SK-N-SH treated with all-trans-retinoic acid at 6 μM for 48 hours (cell line): Measurements from ENCODE around the gene TAS2R8.

Source experiments
- ATAC-seq: fragments of 200-7000 bp; cut with Tn5 transposase; 3 replicates; pipeline ENCODE4 v1.9.1; 2020; ENCODE audit warnings: mild to moderate bottlenecking, moderate library complexity
- BACH2 ChIP-seq: fragments of 250-450 bp; sonication (Bioruptor Pico); IDR thresholded peaks from 2 replicates; pipeline ENCODE4 v1.9.0; 2021; ENCODE audit warnings: mild to moderate bottlenecking, borderline replicate concordance
- CSDC2 ChIP-seq: fragments of 250-450 bp; sonication (Bioruptor Pico); IDR thresholded peaks from 2 replicates; pipeline ENCODE4 v1.5.0; 2020; ENCODE audit warnings: mild to moderate bottlenecking, moderate library complexity
- CSRNP3 ChIP-seq: fragments of 250-450 bp; sonication (Bioruptor Pico); IDR thresholded peaks from 2 replicates; pipeline ENCODE4 v1.5.1; 2021; ENCODE audit warnings: mild to moderate bottlenecking, moderate library complexity
- ESRRG ChIP-seq: fragments of 250-450 bp; sonication (Bioruptor Pico); IDR thresholded peaks from 2 replicates; pipeline ENCODE4 v1.6.1; 2021; ENCODE audit warnings: mild to moderate bottlenecking
- GLIS3 ChIP-seq: fragments of 250-450 bp; sonication (Bioruptor Pico); IDR thresholded peaks from 2 replicates; pipeline ENCODE4 v1.5.0; 2020; ENCODE audit warnings: mild to moderate bottlenecking, moderate library complexity
- ISL1 ChIP-seq: fragments of 250-450 bp; sonication (Bioruptor Pico); IDR thresholded peaks from 2 replicates; pipeline ENCODE4 v2.1.2; 2022; ENCODE audit warnings: mild to moderate bottlenecking, moderate library complexity
- OSR1 ChIP-seq: fragments of 250-450 bp; sonication (Bioruptor Pico); IDR thresholded peaks from 2 replicates; pipeline ENCODE4 v1.8.0; 2022; ENCODE audit warnings: moderate library complexity, mild to moderate bottlenecking, inconsistent platforms
- PATZ1 ChIP-seq: fragments of 250-450 bp; sonication (Bioruptor Pico); IDR thresholded peaks from 2 replicates; pipeline ENCODE4 v1.8.0; 2020; ENCODE audit warnings: mild to moderate bottlenecking, moderate library complexity, borderline replicate concordance
- POU6F1 ChIP-seq: fragments of 250-450 bp; sonication (Bioruptor Pico); IDR thresholded peaks from 2 replicates; pipeline ENCODE4 v1.8.0; 2021; ENCODE audit warnings: low read depth, mild to moderate bottlenecking, moderate library complexity, borderline replicate concordance
- PPARA ChIP-seq: fragments of 250-450 bp; sonication (Bioruptor Pico); IDR thresholded peaks from 2 replicates; pipeline ENCODE4 v1.5.0; 2020; ENCODE audit warnings: mild to moderate bottlenecking, borderline replicate concordance
- RARB ChIP-seq: fragments of 250-450 bp; sonication (Bioruptor Pico); IDR thresholded peaks from 2 replicates; pipeline ENCODE4 v1.8.0; 2021; ENCODE audit warnings: mild to moderate bottlenecking, moderate library complexity
- SNAI2 ChIP-seq: fragments of 250-450 bp; sonication (Bioruptor Pico); IDR thresholded peaks from 2 replicates; pipeline ENCODE4 v1.5.0; 2020; ENCODE audit warnings: mild to moderate bottlenecking, moderate library complexity
- TCF4 ChIP-seq: fragments of 250-450 bp; sonication (Bioruptor Pico); IDR thresholded peaks from 2 replicates; pipeline ENCODE4 v1.8.0; 2021; ENCODE audit warnings: mild to moderate bottlenecking, moderate library complexity, borderline replicate concordance
- TOX ChIP-seq: fragments of 250-450 bp; sonication (Bioruptor Pico); IDR thresholded peaks from 2 replicates; pipeline ENCODE4 v1.8.0; 2021; ENCODE audit warnings: mild to moderate bottlenecking, moderate library complexity, borderline replicate concordance
- TSHZ2 ChIP-seq: fragments of 250-450 bp; sonication (Bioruptor Pico); IDR thresholded peaks from 2 replicates; pipeline ENCODE4 v1.5.0; 2020; ENCODE audit warnings: mild to moderate bottlenecking, moderate library complexity
- ZFP30 ChIP-seq: fragments of 450-650 bp; formaldehyde crosslinking; IDR thresholded peaks from 2 replicates; pipeline ENCODE4 v1.5.0; 2022; ENCODE audit warnings: mild to moderate bottlenecking, moderate library complexity
- ZNF8 ChIP-seq: fragments of 450-650 bp; formaldehyde crosslinking; IDR thresholded peaks from 2 replicates; pipeline ENCODE4 v1.5.0; 2020; ENCODE audit warnings: mild to moderate bottlenecking, moderate library complexity

Gene TAS2R8

GRCh38 chr12:10807186-10807585, at the start of gene TAS2R8:
TSS of gene TAS2R8 (minus strand) at chr12:10807286. CDS start at chr12:10806980, 306 bp downstream.
- TF ChIP-seq OSR1 (CRISPR knock-in tag) = no peak
- TF ChIP-seq TSHZ2 (CRISPR knock-in tag) = no peak
- no peak for TF ChIP-seq CSRNP3
- TF ChIP-seq SNAI2 (CRISPR knock-in tag) = no peak
- no peak for TF ChIP-seq GLIS3 (CRISPR knock-in tag)
- TF ChIP-seq CSDC2 (CRISPR knock-in tag) = no peak
- TF ChIP-seq ZNF8 = no peak
- no peak for ATAC-seq

GRCh38 chr12:10855807-10856206, 48.7 kb upstream of the TAS2R8 start:
- TF ChIP-seq TOX (CRISPR knock-in tag) = no peak
- TF ChIP-seq ESRRG (CRISPR knock-in tag) = no peak
- TF ChIP-seq POU6F1 (CRISPR knock-in tag) = no peak
- TF ChIP-seq ZNF8 = no peak
- TF ChIP-seq ZFP30 (CRISPR knock-in tag) = no peak
- no peak for TF ChIP-seq TCF4
- TF ChIP-seq OSR1 (CRISPR knock-in tag) = no peak
- TF ChIP-seq BACH2 (CRISPR knock-in tag) = no peak
- no peak for TF ChIP-seq CSDC2 (CRISPR knock-in tag)
- no peak for TF ChIP-seq CSRNP3
- no peak for TF ChIP-seq RARB (CRISPR knock-in tag)

GRCh38 chr12:10853776-10854175, 46.7 kb upstream of the TAS2R8 start:
- TF ChIP-seq PPARA (CRISPR knock-in tag) = no peak
- no peak for TF ChIP-seq ZNF8
- TF ChIP-seq ISL1 = no peak
- TF ChIP-seq GLIS3 (CRISPR knock-in tag) = no peak
- no peak for TF ChIP-seq RARB (CRISPR knock-in tag)
- TF ChIP-seq CSRNP3 = no peak
- TF ChIP-seq SNAI2 (CRISPR knock-in tag) = no peak
- TF ChIP-seq OSR1 (CRISPR knock-in tag) = no peak
- TF ChIP-seq PATZ1 (CRISPR knock-in tag) = no peak
- TF ChIP-seq TCF4 = no peak
- no peak for TF ChIP-seq BACH2 (CRISPR knock-in tag)
- TF ChIP-seq, all 23 proteins: peak for 0

More at GRCh38 chr12:10855807-10856206, 48.7 kb upstream of the TAS2R8 start:
- no peak for ATAC-seq

More at GRCh38 chr12:10853776-10854175, 46.7 kb upstream of the TAS2R8 start:
- ATAC-seq = no peak
